T-cell (primary cell): ENCODE results near the gene ENOX1. TPM values are rescaled to one million over a fixed set of nuclear protein-coding genes. Genes with fewer than 3 reads are reported as not detected.

ENCODE experiments used
- ATAC-seq, 4 experiments: fragments of 200-7000 bp in 3 of 4; fragments of 150-1000 bp in 1 of 4; cut with Tn5 transposase; replicated peaks in 1 of 4; 1 replicate in 3 of 4; 2 replicates in 1 of 4; pipeline ENCODE4 v1.10.0; 2021; ENCODE audit warnings: moderate library complexity in 3 of 4, mild to moderate bottlenecking in 2 of 4, moderate number of reproducible peaks in 1 of 4
- CTCF ChIA-PET, 2 donors: fragments of 300-600 bp; sonication (Branson Sonifier 250); formaldehyde crosslinking; loops; one replicate each; lab custom pipeline; 2022; ENCODE audit warnings: antibody characterized with exemption in 2 of 2; lab: Charles Lee
- POLR2A ChIA-PET, 2 donors: fragments of 300-600 bp; sonication (Branson Sonifier 250); formaldehyde crosslinking; loops; one replicate each; lab custom pipeline; 2022; ENCODE audit warnings: antibody characterized with exemption in 2 of 2; lab: Charles Lee
- DNase-seq, 35 experiments: peaks; one replicate each; pipeline versions ENCODE4 v3.0.0 to v3.0.0-alpha.2; 2013 to 2023
- H3K27ac ChIP-seq: one replicate; pipeline ENCODE4 v1.5.1; 2013; ENCODE audit warnings: low read length
- H3K27me3 ChIP-seq, 2 experiments: replicated peaks in 1 of 2; 1 replicate in 1 of 2; 2 replicates in 1 of 2; pipeline versions ENCODE4 v1.6.1 to v1.7.0; 2013; ENCODE audit warnings: low read length in 1 of 2, mixed read lengths in 1 of 2; ENCODE audit not compliant: control insufficient read depth in 2 of 2, insufficient read depth in 2 of 2; ENCODE audit errors: extremely low read depth in 1 of 2
- H3K36me3 ChIP-seq, 2 donors: 1 replicate in 1 of 2; 2 replicates in 1 of 2; pipeline versions ENCODE4 v1.6.1 to v1.7.0; 2013; ENCODE audit warnings: low read length in 1 of 2; ENCODE audit not compliant: control insufficient read depth in 2 of 2, insufficient read depth in 1 of 2; ENCODE audit errors: extremely low read depth in 1 of 2
- H3K4me1 ChIP-seq, 2 experiments: 1 replicate in 1 of 2; 2 replicates in 1 of 2; pipeline versions ENCODE4 v1.6.1 to v1.7.0; 2013; ENCODE audit warnings: low read length in 2 of 2, mixed read lengths in 1 of 2; ENCODE audit not compliant: insufficient read depth in 2 of 2, control insufficient read depth in 1 of 2; ENCODE audit errors: extremely low read depth in 1 of 2
- H3K4me3 ChIP-seq, 2 donors: 1 replicate in 1 of 2; 2 replicates in 1 of 2; pipeline versions ENCODE4 v1.5.1 to v1.7.0; 2013; ENCODE audit warnings: mild to moderate bottlenecking in 2 of 2, low read length in 1 of 2, moderate library complexity in 1 of 2; ENCODE audit not compliant: control insufficient read depth in 1 of 2; ENCODE audit errors: extremely low read depth in 1 of 2
- H3K9me3 ChIP-seq: 2 replicates; pipeline ENCODE4 v1.7.0; 2013
- H3K27ac Mint-ChIP-seq, 2 donors: one replicate each; pipeline ENCODE4 v1.8.0; 2020 to 2021; ENCODE audit warnings: mild to moderate bottlenecking in 2 of 2, mixed read lengths in 2 of 2
- H3K27me3 Mint-ChIP-seq, 2 donors: one replicate each; pipeline ENCODE4 v1.8.0; 2021 to 2022; ENCODE audit warnings: mixed read lengths in 2 of 2
- H3K36me3 Mint-ChIP-seq: one replicate; pipeline ENCODE4 v1.8.0; 2021; ENCODE audit warnings: mixed read lengths
- H3K4me1 Mint-ChIP-seq, 3 donors: one replicate each; pipeline ENCODE4 v1.8.0; 2020 to 2022; ENCODE audit warnings: mixed read lengths in 3 of 3, mild to moderate bottlenecking in 1 of 3
- H3K4me3 Mint-ChIP-seq, 3 donors: one replicate each; pipeline ENCODE4 v1.8.0; 2020 to 2022; ENCODE audit warnings: mild to moderate bottlenecking in 3 of 3, mixed read lengths in 3 of 3, moderate library complexity in 3 of 3
- H3K9me3 Mint-ChIP-seq, 3 donors: one replicate each; pipeline ENCODE4 v1.8.0; 2020 to 2022; ENCODE audit warnings: mixed read lengths in 3 of 3
- WGBS: methylation state at CpG from one replicate; pipeline ENCODE4 v1.1.5; 2013; ENCODE audit warnings: missing lambda C conversion rate; ENCODE audit not compliant: insufficient coverage; 5-methylcytosine and 5-hydroxymethylcytosine counted together
- total RNA-seq, 35 experiments: library from RNA in 6 of 35; stranded (reverse) in 6 of 35; fragments of 120-200 nt in 1 of 35; gene quantifications; one replicate each; pipeline versions ENCODE4 v1.2.1 to v1.2.4 and lab custom pipeline; 2013 to 2026

The ENOX1 gene
- total RNA-seq, 5 donors from 2014 or later (not counting 1 experiment from before 2014, with no cell fraction given) = 0.10 TPM; not detected in 4

DNA sequence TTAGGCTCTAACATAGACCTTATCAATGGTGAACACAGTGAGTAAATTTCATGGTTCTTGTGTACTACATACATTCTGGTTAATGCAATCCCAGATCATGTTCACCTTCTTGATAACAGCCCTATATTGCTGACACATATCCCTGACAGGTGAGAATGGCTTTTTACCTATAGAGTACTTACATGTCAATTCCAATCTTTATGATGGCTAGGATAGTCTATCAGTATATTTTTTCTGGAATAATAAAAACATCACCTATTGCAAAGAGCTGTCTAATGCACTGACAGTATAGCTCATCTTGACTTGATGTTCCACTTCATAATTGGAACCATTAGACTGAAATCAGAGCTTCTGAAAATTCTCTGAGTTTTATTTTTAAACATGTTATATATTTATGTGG, 199.4 kb downstream of the ENOX1 start:
- Histone ChIP-seq H3K27ac (no peak overlapping the region), H3K4me3 (no peak overlapping the region), H3K36me3 (no peaks in the 10 kb centered on the region), H3K27me3 (no peaks in the 10 kb centered on the region), H3K4me1 (no peaks in the 10 kb centered on the region), H3K9me3 (no peaks in the 10 kb centered on the region)
- Mint-ChIP-seq H3K36me3 (no peaks in the 10 kb centered on the region), H3K27me3 (peaks cover 0 to 6% of the 10 kb centered on the region in 2 donors), H3K27ac (no peak overlapping the region), H3K9me3 (no peaks in the 10 kb centered on the region), H3K4me3 (no peak overlapping the region), H3K4me1 (no peaks in the 10 kb centered on the region)
- ATAC-seq = no peak
- ChIA-PET POLR2A (no interaction called here), CTCF (no interaction called here)
- no peak for DNase-seq

DNA sequence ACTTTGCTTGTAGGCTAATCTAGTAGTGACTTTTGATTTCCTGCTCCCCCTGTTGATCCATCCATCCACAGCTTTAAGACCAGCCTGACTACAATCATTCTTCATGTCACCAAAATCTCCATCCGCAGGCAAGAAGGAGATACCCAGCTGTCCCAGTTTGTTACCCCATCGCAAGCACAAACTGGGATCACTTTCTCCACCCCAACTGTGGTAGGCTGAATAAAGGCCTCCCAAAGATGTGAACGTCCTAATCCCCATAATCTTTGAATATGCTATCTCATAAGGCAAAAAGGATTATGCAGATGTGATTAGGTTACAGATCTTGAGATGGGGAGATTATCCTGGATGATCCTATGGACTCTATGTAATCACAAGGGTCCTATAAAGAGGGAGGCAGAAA, 202.0 kb downstream of the ENOX1 start:
- 100% methylated on average over 1 of the region's 3 CpGs for WGBS
- H3K27me3 ChIP-seq = no peaks in the 10 kb centered on the region
- no peak overlapping the region for H3K4me3 ChIP-seq
- no peaks in the 10 kb centered on the region for H3K9me3 Mint-ChIP-seq
- H3K9me3 ChIP-seq = no peaks in the 10 kb centered on the region
- no peaks in the 10 kb centered on the region for H3K36me3 Mint-ChIP-seq
- DNase-seq (no peak), ATAC-seq (no peak)
- no peaks in the 10 kb centered on the region for H3K36me3 ChIP-seq
- no peaks in the 10 kb centered on the region for H3K4me1 ChIP-seq
- POLR2A ChIA-PET = no interaction called here
- H3K4me1 Mint-ChIP-seq = no peaks in the 10 kb centered on the region
- CTCF ChIA-PET = no interaction called here
- H3K4me3 Mint-ChIP-seq = no peak overlapping the region
- no peak overlapping the region for H3K27ac Mint-ChIP-seq
- peaks cover 0 to 6% of the 10 kb centered on the region in 2 donors for H3K27me3 Mint-ChIP-seq
- no peak overlapping the region for H3K27ac ChIP-seq

DNA sequence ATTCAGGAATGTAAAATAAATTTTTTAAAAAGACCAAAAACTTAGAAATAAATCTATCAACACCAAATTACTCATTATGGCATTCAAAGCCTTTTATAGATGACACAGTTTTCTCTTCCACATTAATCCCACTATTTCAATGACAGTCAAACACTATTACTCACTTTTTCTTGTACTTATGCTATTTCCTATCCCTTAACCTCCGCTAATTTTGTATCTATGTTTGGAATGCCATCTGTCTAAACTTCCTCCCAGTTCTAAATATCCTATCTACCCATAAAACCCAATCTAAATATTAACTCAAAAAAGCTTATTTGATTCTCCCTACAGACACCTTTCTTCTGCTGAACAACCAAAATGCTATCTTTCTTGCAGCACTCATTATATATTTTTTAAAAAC, 203.5 kb downstream of the ENOX1 start:
- Histone ChIP-seq H3K27ac (no peak overlapping the region), H3K36me3 (no peaks in the 10 kb centered on the region), H3K4me3 (no peak overlapping the region), H3K27me3 (no peaks in the 10 kb centered on the region), H3K9me3 (no peaks in the 10 kb centered on the region), H3K4me1 (no peaks in the 10 kb centered on the region)
- DNase-seq (no peak), ATAC-seq (no peak)
- WGBS = no CpG with 5 or more reads among the region's 1 CpG
- peaks cover 6% of the 10 kb centered on the region in 2 donors for H3K27me3 Mint-ChIP-seq
- ChIA-PET POLR2A (no interaction called here), CTCF (no interaction called here)
- no peaks in the 10 kb centered on the region for H3K4me1 Mint-ChIP-seq
- no peak overlapping the region for H3K27ac Mint-ChIP-seq
- no peaks in the 10 kb centered on the region for H3K36me3 Mint-ChIP-seq
- no peak overlapping the region for H3K4me3 Mint-ChIP-seq
- no peaks in the 10 kb centered on the region for H3K9me3 Mint-ChIP-seq

DNA sequence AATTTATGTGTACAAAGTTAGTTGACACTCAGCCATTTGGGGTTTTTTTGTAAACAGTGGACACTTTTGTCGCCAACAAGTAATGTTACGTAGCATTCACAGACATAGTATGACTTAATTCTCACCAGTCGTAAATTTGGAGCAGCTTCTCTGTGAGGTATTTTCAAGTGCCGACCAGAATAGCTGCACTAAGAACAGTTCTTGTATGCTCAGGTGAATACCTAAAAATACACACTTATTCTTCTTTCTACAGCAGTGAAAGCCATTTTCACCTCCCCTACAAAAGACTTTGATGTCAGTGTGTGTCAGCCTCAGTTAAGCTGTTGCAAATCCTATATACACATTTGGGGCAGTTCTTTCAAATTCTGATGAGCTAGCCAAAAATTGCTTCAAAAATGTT, 206.5 kb downstream of the ENOX1 start:
- H3K9me3 ChIP-seq = no peaks in the 10 kb centered on the region
- H3K4me3 Mint-ChIP-seq = no peak overlapping the region
- H3K27ac ChIP-seq = no peak overlapping the region
- no peak overlapping the region for H3K4me3 ChIP-seq
- ChIA-PET POLR2A (no interaction called here), CTCF (interaction anchor here in 1 of 2 donors (0.7 kb wide), 1 partner anchor 93 kb away, joined by 4 read pairs; no protein-coding TSS in a partner anchor)
- WGBS = 93% methylated on average over 4 of the region's 4 CpGs
- H3K27me3 ChIP-seq = no peaks in the 10 kb centered on the region
- no peaks in the 10 kb centered on the region for H3K4me1 ChIP-seq
- peaks cover 0 to 6% of the 10 kb centered on the region in 2 donors for H3K27me3 Mint-ChIP-seq
- no peaks in the 10 kb centered on the region for H3K9me3 Mint-ChIP-seq
- H3K4me1 Mint-ChIP-seq = no peaks in the 10 kb centered on the region
- no peaks in the 10 kb centered on the region for H3K36me3 ChIP-seq
- ATAC-seq (no peak), DNase-seq (no peak)
- H3K36me3 Mint-ChIP-seq = no peaks in the 10 kb centered on the region
- H3K27ac Mint-ChIP-seq = no peak overlapping the region

DNA sequence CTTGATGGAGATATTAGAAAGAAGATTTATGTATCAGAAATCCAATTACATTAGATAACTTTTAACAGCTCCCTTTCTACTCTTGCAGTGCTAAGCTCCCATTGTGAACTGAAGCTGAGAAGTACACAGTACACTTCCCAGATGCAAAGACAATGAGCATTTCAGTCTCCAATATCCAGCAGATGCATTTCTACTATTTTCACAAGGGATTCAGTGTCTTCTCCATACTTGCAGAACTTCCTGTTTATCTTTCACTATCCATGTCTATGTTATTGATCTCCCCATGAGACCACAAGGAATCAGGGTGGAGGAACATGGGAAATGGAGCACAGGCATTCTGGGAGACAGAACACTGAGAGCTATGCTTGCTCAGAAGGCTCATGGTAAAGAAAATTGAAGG, 207.5 kb downstream of the ENOX1 start:
- no peak overlapping the region for H3K4me3 Mint-ChIP-seq
- POLR2A ChIA-PET = interaction anchor here in 1 of 2 donors (0.7 kb wide), 1 partner anchor 1860 kb away, joined by 4 read pairs; no protein-coding TSS in a partner anchor
- H3K4me1 Mint-ChIP-seq = no peaks in the 10 kb centered on the region
- Histone ChIP-seq H3K9me3 (no peaks in the 10 kb centered on the region), H3K4me1 (no peaks in the 10 kb centered on the region), H3K36me3 (no peaks in the 10 kb centered on the region), H3K4me3 (no peak overlapping the region), H3K27me3 (no peaks in the 10 kb centered on the region), H3K27ac (no peak overlapping the region)
- DNase-seq (no peak), ATAC-seq (no peak)
- CTCF ChIA-PET = no interaction called here
- no peaks in the 10 kb centered on the region for H3K36me3 Mint-ChIP-seq
- peaks cover 0 to 9% of the 10 kb centered on the region in 2 donors for H3K27me3 Mint-ChIP-seq
- H3K9me3 Mint-ChIP-seq = no peaks in the 10 kb centered on the region
- no peak overlapping the region for H3K27ac Mint-ChIP-seq

DNA sequence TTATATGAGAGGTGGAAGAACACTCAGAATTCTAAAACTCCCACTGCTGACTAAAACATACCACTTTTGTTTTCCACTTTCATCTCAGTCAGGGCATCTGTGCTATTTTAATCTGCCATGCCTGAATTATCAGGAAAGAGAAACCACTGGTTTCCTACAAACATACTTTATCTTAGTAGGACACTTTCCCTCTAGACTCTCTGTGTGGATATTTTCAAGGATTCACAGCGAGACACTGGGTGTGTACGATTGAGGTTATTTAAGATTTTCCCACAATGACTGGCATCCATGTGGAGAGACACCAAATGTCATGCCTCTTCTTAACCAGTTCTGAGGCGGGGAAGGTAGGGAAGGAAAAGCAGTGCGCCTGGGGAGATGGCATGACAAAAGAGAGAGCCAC, 212.2 kb downstream of the ENOX1 start:
- Histone ChIP-seq H3K9me3 (no peaks in the 10 kb centered on the region), H3K4me1 (no peaks in the 10 kb centered on the region), H3K4me3 (no peak overlapping the region), H3K27me3 (no peaks in the 10 kb centered on the region), H3K36me3 (no peaks in the 10 kb centered on the region), H3K27ac (no peak overlapping the region)
- 93% methylated on average over 2 of the region's 4 CpGs for WGBS
- CTCF ChIA-PET = no interaction called here
- H3K27ac Mint-ChIP-seq = no peak overlapping the region
- H3K27me3 Mint-ChIP-seq = peaks cover 0 to 14% of the 10 kb centered on the region in 2 donors
- ATAC-seq = no peak
- H3K36me3 Mint-ChIP-seq = no peaks in the 10 kb centered on the region
- POLR2A ChIA-PET = no interaction called here
- no peaks in the 10 kb centered on the region for H3K4me1 Mint-ChIP-seq
- DNase-seq = no peak
- no peaks in the 10 kb centered on the region for H3K9me3 Mint-ChIP-seq
- H3K4me3 Mint-ChIP-seq = no peak overlapping the region
